Parathyroid adenoma (tissue), 2 donors: ENCODE measurements around the gene MICU2.

Experiments used
- H2AFZ ChIP-seq: fragments of 300-600 bp; sonication (generic); one replicate; pipeline ENCODE4 v1.7.0; 2017; ENCODE audit warnings: antibody characterized with exemption, mild to moderate bottlenecking
- H3K27ac ChIP-seq: fragments of 300-600 bp; sonication (generic); one replicate; pipeline ENCODE4 v1.7.0; 2017
- H3K27me3 ChIP-seq: fragments of 300-600 bp; sonication (generic); one replicate; pipeline ENCODE4 v1.7.0; 2017; ENCODE audit warnings: low read length; ENCODE audit not compliant: control insufficient read depth, insufficient read depth
- H3K36me3 ChIP-seq: fragments of 300-600 bp; sonication (generic); one replicate; pipeline ENCODE4 v1.7.0; 2017; ENCODE audit warnings: low read length; ENCODE audit not compliant: control insufficient read depth, insufficient read depth
- H3K4me1 ChIP-seq: fragments of 300-600 bp; sonication (generic); one replicate; pipeline ENCODE4 v1.7.0; 2017; ENCODE audit warnings: control low read depth
- H3K4me2 ChIP-seq: fragments of 300-600 bp; sonication (generic); one replicate; pipeline ENCODE4 v1.7.0; 2017; ENCODE audit warnings: low read length
- H3K4me3 ChIP-seq: fragments of 300-600 bp; sonication (generic); one replicate; pipeline ENCODE4 v1.7.0; 2017; ENCODE audit warnings: low read depth, low read length
- H3K79me2 ChIP-seq: fragments of 300-600 bp; sonication (generic); one replicate; pipeline ENCODE4 v1.7.0; 2017; ENCODE audit warnings: control low read depth
- H3K9ac ChIP-seq: fragments of 300-600 bp; sonication (generic); one replicate; pipeline ENCODE4 v1.7.0; 2017; ENCODE audit warnings: mild to moderate bottlenecking
- H3K9me3 ChIP-seq: fragments of 300-600 bp; sonication (generic); one replicate; pipeline ENCODE4 v1.7.0; 2017; ENCODE audit warnings: low read length; ENCODE audit not compliant: control insufficient read depth
- TF ChIP-seq, protein P1 (sequence below): fragments of 300-600 bp; sonication (generic); IDR thresholded peaks from one replicate; pipeline ENCODE4 v1.7.0; 2017; ENCODE audit warnings: antibody characterized with exemption, mild to moderate bottlenecking
- donor health status: primary hyperparathyroidism.

MICU2 gene, protein sequence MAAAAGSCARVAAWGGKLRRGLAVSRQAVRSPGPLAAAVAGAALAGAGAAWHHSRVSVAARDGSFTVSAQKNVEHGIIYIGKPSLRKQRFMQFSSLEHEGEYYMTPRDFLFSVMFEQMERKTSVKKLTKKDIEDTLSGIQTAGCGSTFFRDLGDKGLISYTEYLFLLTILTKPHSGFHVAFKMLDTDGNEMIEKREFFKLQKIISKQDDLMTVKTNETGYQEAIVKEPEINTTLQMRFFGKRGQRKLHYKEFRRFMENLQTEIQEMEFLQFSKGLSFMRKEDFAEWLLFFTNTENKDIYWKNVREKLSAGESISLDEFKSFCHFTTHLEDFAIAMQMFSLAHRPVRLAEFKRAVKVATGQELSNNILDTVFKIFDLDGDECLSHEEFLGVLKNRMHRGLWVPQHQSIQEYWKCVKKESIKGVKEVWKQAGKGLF

DNA sequence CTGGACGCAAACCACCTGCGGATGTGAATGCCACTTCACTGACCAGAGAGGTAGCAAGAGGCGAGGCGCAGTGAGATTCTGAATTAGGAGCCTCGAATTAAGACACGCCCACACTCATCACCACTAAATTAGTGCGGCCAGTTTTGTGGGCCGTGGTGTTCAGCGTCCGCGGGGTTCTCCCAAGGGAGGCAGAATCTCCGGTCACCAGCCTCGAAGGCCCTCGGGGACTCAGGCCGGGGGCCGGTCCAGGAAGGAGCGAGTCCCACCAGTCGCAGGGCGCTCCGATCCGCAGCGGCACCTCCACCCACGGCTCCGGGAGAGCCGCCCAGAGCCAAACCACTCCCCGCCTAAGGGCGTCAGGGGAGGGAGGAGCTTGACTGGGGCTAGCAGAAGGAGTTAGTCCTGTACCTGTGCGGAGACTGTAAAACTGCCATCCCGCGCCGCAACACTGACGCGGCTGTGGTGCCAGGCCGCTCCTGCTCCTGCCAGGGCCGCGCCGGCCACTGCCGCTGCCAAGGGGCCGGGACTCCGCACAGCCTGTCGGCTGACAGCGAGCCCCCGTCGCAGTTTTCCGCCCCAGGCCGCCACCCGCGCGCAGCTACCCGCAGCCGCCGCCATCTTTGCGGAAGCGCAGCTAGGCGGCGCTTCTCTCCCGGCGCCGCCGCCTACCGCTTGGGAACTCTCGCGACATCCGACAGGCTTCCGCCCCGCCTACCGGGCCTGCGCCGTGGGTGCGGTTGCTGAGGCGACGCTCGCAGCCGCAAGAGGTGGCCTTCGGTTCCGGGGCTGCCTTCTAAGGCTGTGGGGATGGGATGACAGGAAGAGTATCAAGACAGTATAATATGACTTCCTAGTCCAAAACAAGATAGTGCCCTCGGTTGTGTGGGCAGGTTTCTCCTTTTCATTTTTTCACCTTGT, at the start of gene MICU2:
Gene MICU2, minus strand, starts transcription at position 640 of the 918 bp plus-strand sequence. Its CDS starts 22 bp downstream, at position 618.
- Histone ChIP-seq H3K79me2 (peaks cover 2% of the 10 kb centered on the region), H3K27ac (peak within 1 kb of the TSS; percentile 92), H3K4me2 (peak within 1 kb of the TSS; percentile 45), H3K36me3 (peaks cover 4% of the 10 kb centered on the region), H3K9me3 (no peaks in the 10 kb centered on the region), H2AFZ (peak within 1 kb of the TSS; percentile 84), H3K4me1 (no peaks in the 10 kb centered on the region), H3K9ac (peak within 1 kb of the TSS; percentile 74), H3K4me3 (peak within 1 kb of the TSS; percentile 67), H3K27me3 (no peaks in the 10 kb centered on the region)
- TF ChIP-seq, protein P1, sequence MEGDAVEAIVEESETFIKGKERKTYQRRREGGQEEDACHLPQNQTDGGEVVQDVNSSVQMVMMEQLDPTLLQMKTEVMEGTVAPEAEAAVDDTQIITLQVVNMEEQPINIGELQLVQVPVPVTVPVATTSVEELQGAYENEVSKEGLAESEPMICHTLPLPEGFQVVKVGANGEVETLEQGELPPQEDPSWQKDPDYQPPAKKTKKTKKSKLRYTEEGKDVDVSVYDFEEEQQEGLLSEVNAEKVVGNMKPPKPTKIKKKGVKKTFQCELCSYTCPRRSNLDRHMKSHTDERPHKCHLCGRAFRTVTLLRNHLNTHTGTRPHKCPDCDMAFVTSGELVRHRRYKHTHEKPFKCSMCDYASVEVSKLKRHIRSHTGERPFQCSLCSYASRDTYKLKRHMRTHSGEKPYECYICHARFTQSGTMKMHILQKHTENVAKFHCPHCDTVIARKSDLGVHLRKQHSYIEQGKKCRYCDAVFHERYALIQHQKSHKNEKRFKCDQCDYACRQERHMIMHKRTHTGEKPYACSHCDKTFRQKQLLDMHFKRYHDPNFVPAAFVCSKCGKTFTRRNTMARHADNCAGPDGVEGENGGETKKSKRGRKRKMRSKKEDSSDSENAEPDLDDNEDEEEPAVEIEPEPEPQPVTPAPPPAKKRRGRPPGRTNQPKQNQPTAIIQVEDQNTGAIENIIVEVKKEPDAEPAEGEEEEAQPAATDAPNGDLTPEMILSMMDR: peak; percentile 22

DNA sequence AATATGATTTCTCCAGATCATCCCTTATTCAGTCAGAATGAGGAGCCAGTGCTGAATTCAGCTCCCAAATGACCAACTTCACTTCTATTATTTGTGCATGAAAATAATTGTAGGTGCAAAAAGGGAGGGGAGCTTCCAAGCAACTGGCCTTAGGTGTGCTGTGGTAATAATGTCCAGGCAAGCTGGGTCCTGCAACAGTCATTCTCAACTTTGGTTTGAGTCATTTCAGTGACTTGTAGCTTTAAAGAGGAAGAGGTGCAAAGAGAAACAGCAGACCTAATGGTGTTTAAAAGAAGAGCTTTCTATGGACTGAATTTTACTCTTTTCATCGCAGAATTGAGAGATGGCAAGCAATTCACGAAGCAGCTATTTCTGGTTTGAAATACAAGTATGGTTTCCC, 37.7 kb upstream of the MICU2 start:
- no peaks in the 10 kb centered on the region for H3K27me3 ChIP-seq
- no peaks in the 10 kb centered on the region for H3K9me3 ChIP-seq
- no peaks in the 10 kb centered on the region for H3K36me3 ChIP-seq
- H3K4me3 ChIP-seq: no peak overlapping the region
- no peak overlapping the region for H3K9ac ChIP-seq
- no peak overlapping the region for H2AFZ ChIP-seq
- no peak overlapping the region for H3K4me2 ChIP-seq
- no peaks in the 10 kb centered on the region for H3K79me2 ChIP-seq
- H3K27ac ChIP-seq: no peak overlapping the region
- TF ChIP-seq, protein P1: no peak
- H3K4me1 ChIP-seq: no peaks in the 10 kb centered on the region

DNA sequence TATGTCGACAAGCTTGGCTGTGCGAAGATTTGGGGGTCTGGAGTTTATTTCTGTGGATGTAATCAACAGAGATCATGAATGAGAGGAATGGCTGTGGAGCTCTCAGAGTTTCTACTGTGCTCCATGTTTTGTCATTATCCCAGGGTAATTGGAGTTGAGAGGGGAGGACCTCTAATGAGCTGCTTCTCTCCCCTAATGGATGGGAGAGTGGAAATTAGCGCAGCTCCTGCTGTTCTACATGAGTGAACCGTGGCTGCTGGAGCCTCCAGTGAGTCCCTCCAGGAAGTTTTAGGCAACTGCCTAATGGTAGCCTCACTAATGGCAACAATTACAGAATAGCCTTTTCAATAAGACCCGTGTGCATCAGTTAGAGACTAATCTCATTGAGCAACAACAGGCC, 35.6 kb upstream of the MICU2 start:
- TF ChIP-seq, protein P1: no peak

DNA sequence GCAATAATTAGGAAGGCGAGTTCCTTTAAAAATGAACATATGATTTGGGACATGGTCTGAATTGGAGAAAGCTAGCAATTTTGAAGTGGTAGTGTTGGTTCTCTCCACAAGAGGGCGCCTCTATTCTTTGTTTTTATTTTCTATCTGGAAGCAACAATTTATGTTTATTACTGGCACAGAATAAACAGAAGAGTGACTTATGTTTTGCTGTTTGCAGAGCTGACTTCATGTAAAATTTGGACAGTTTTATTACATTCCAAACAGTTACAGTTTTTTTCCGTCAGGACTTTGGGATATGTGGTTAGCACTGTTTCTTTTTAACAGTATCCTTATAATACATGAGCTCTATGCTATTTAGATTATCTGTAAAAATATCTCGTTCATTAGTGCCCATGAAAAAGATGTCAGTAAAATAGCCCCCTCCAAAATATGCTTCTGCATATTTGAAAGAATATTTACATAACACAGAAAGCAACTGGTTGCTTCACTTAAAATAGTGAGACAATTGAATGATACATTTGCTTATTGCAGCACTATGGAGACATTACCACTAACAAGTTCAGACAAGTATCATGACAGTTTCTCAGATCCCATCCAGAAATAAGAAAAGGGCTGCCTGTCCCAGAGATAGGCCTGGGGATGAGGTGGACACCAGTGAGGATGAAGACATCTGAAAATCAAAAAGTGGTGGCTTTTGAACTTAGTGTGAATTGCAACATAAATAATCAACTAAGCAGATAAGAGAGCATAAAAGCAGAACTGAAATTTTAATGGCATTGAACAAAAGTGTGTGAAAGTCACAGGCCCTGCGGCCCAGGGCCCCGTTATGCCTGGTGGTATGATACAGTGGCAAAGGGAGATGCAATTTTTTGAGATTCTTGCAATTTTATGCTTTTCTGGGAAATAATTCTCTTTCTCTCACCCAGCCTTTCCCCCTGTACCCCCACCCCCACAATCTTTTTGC, 34.6 kb upstream of the MICU2 start:
- Histone ChIP-seq H2AFZ (no peak overlapping the region), H3K4me3 (no peak overlapping the region), H3K27me3 (no peaks in the 10 kb centered on the region), H3K27ac (no peak overlapping the region), H3K9ac (no peak overlapping the region), H3K9me3 (no peaks in the 10 kb centered on the region), H3K4me2 (no peak overlapping the region), H3K79me2 (no peaks in the 10 kb centered on the region), H3K36me3 (no peaks in the 10 kb centered on the region), H3K4me1 (no peaks in the 10 kb centered on the region)
- TF ChIP-seq, protein P1: peak; percentile 63

More for the DNA sequence above, 35.6 kb upstream of the MICU2 start:
- Histone ChIP-seq H2AFZ (no peak overlapping the region), H3K4me2 (no peak overlapping the region), H3K4me3 (no peak overlapping the region), H3K27ac (no peak overlapping the region), H3K4me1 (no peaks in the 10 kb centered on the region), H3K27me3 (no peaks in the 10 kb centered on the region), H3K9ac (no peak overlapping the region), H3K79me2 (no peaks in the 10 kb centered on the region), H3K36me3 (no peaks in the 10 kb centered on the region), H3K9me3 (no peaks in the 10 kb centered on the region)
